ENCODE measurements around the gene SLC38A6. TPM values are rescaled to one million over a fixed set of nuclear protein-coding genes. Genes with fewer than 3 reads are reported as not detected.

SLC38A6 gene
- total and polyA plus RNA-seq, 2 of the 13 experiments (the other 11 are each of a cell fraction or from before 2014, with no cell fraction given), result 6.9 to 22.1 TPM

GRCh38 chr14:60980811-60981632, at the start of gene SLC38A6, which contains the start of gene TRMT5 (continued):
- TF ChIP-seq RAD21 (CRISPR knock-in tag; IDR thresholded peaks at IDR 0.05) (peak; percentile 19; the same call in 1 of the 2 replicates), FOXA1 (IDR thresholded peaks at IDR 0.05) (no peak), FOXA1 (CRISPR knock-in tag; IDR thresholded peaks at IDR 0.05) (no peak), ZNF773 (CRISPR knock-in tag; IDR thresholded peaks at IDR 0.05; ENCODE audit: borderline replicate concordance) (no peak), ZNF263 (CRISPR knock-in tag; IDR thresholded peaks at IDR 0.05) (peak; percentile 34; the same call in 1 of the 2 replicates), ZNF746 (CRISPR knock-in tag; IDR thresholded peaks at IDR 0.05) (no peak), SYNCRIP (IDR thresholded peaks at IDR 0.05; ENCODE audit: insufficient read depth, low read depth, low read length) (no peak), ZBTB8A (CRISPR knock-in tag; IDR thresholded peaks at IDR 0.05; ENCODE audit: borderline replicate concordance, low read depth) (0 out of 2 replicates have a peak, but pooled peaks have one; percentile 56), ZNF30 (CRISPR knock-in tag; IDR thresholded peaks at IDR 0.05) (no peak), KMT2B (CRISPR knock-in tag; IDR thresholded peaks at IDR 0.05) (peak; percentile 99), ZNF768 (CRISPR knock-in tag; IDR thresholded peaks at IDR 0.05) (peak; percentile 55; the same call in 1 of the 2 replicates), PLRG1 (conservative IDR thresholded peaks at IDR 0.05) (no peak), ZNF780A (CRISPR knock-in tag; IDR thresholded peaks at IDR 0.05) (no peak), DNMT3B (CRISPR knock-in tag; conservative IDR thresholded peaks at IDR 0.05) (0 out of 2 replicates have a peak, but pooled peaks have one; percentile 40), HNRNPK (IDR thresholded peaks at IDR 0.05; ENCODE audit: low read depth, low read length, poor library complexity, severe bottlenecking) (no peak), KAT7 (CRISPR knock-in tag; IDR thresholded peaks at IDR 0.05; ENCODE audit: borderline replicate concordance) (peak; percentile 66; the same call in 1 of the 2 replicates), SMAD1 (CRISPR knock-in tag; IDR thresholded peaks at IDR 0.05; ENCODE audit: borderline replicate concordance, low read depth) (no peak), NFATC3 (CRISPR knock-in tag; IDR thresholded peaks at IDR 0.05) (no peak), ZNF501 (CRISPR knock-in tag; IDR thresholded peaks at IDR 0.05) (peak; percentile 95)
- TF ChIP-seq, protein P1, sequence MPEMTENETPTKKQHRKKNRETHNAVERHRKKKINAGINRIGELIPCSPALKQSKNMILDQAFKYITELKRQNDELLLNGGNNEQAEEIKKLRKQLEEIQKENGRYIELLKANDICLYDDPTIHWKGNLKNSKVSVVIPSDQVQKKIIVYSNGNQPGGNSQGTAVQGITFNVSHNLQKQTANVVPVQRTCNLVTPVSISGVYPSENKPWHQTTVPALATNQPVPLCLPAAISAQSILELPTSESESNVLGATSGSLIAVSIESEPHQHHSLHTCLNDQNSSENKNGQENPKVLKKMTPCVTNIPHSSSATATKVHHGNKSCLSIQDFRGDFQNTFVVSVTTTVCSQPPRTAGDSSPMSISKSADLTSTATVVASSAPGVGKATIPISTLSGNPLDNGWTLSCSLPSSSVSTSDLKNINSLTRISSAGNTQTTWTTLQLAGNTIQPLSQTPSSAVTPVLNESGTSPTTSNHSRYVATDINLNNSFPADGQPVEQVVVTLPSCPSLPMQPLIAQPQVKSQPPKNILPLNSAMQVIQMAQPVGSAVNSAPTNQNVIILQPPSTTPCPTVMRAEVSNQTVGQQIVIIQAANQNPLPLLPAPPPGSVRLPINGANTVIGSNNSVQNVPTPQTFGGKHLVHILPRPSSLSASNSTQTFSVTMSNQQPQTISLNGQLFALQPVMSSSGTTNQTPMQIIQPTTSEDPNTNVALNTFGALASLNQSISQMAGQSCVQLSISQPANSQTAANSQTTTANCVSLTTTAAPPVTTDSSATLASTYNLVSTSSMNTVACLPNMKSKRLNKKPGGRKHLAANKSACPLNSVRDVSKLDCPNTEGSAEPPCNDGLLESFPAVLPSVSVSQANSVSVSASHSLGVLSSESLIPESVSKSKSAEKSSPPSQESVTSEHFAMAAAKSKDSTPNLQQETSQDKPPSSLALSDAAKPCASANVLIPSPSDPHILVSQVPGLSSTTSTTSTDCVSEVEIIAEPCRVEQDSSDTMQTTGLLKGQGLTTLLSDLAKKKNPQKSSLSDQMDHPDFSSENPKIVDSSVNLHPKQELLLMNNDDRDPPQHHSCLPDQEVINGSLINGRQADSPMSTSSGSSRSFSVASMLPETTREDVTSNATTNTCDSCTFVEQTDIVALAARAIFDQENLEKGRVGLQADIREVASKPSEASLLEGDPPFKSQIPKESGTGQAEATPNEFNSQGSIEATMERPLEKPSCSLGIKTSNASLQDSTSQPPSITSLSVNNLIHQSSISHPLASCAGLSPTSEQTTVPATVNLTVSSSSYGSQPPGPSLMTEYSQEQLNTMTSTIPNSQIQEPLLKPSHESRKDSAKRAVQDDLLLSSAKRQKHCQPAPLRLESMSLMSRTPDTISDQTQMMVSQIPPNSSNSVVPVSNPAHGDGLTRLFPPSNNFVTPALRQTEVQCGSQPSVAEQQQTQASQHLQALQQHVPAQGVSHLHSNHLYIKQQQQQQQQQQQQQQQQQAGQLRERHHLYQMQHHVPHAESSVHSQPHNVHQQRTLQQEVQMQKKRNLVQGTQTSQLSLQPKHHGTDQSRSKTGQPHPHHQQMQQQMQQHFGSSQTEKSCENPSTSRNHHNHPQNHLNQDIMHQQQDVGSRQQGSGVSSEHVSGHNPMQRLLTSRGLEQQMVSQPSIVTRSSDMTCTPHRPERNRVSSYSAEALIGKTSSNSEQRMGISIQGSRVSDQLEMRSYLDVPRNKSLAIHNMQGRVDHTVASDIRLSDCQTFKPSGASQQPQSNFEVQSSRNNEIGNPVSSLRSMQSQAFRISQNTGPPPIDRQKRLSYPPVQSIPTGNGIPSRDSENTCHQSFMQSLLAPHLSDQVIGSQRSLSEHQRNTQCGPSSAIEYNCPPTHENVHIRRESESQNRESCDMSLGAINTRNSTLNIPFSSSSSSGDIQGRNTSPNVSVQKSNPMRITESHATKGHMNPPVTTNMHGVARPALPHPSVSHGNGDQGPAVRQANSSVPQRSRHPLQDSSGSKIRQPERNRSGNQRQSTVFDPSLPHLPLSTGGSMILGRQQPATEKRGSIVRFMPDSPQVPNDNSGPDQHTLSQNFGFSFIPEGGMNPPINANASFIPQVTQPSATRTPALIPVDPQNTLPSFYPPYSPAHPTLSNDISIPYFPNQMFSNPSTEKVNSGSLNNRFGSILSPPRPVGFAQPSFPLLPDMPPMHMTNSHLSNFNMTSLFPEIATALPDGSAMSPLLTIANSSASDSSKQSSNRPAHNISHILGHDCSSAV (CRISPR knock-in tag; IDR thresholded peaks at IDR 0.05; ENCODE audit: borderline replicate concordance), result no peak
- TF ChIP-seq, protein P2, sequence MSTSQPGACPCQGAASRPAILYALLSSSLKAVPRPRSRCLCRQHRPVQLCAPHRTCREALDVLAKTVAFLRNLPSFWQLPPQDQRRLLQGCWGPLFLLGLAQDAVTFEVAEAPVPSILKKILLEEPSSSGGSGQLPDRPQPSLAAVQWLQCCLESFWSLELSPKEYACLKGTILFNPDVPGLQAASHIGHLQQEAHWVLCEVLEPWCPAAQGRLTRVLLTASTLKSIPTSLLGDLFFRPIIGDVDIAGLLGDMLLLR (CRISPR knock-in tag; IDR thresholded peaks at IDR 0.05), result no peak

Data from HepG2 (cell line).